Activated CD8-positive, alpha-beta T cell treated with anti-CD3 and anti-CD28 coated beads for 36 hours (primary cell): ENCODE results near the gene BTN2A1. TPM values are rescaled to one million over a fixed set of nuclear protein-coding genes. Genes with fewer than 3 reads are reported as not detected.
"Not testable (repeated sequence)": the region's sequence is repeated elsewhere in the genome, so short reads cannot be mapped to it uniquely, and the experiment has no call there.

ENCODE experiments used
- ATAC-seq: fragments of 200-7000 bp; cut with Tn5 transposase; one replicate; pipeline ENCODE4 v1.10.0; 2021; ENCODE audit warnings: mild to moderate bottlenecking, moderate library complexity
- CTCF ChIA-PET: fragments of 350-600 bp; sonication (Branson Sonifier 250); formaldehyde crosslinking; loops from one replicate; lab custom pipeline; 2021; ENCODE audit warnings: antibody characterized with exemption; lab: Charles Lee
- POLR2A ChIA-PET: fragments of 350-600 bp; sonication (Branson Sonifier 250); formaldehyde crosslinking; loops from one replicate; lab custom pipeline; 2021; ENCODE audit warnings: antibody characterized with exemption; lab: Charles Lee
- DNase-seq: peaks from one replicate; pipeline ENCODE4 v3.0.0-alpha.2; 2020
- H3K27ac Mint-ChIP-seq: one replicate; pipeline ENCODE4 v1.8.0; 2021; ENCODE audit warnings: mild to moderate bottlenecking, mixed read lengths
- H3K27me3 Mint-ChIP-seq: one replicate; pipeline ENCODE4 v1.8.0; 2021; ENCODE audit warnings: mixed read lengths
- H3K36me3 Mint-ChIP-seq: one replicate; pipeline ENCODE4 v1.8.0; 2021; ENCODE audit warnings: low read depth, mixed read lengths
- H3K4me1 Mint-ChIP-seq: one replicate; pipeline ENCODE4 v1.8.0; 2021; ENCODE audit warnings: low read depth, mixed read lengths
- H3K4me3 Mint-ChIP-seq: one replicate; pipeline ENCODE4 v1.8.0; 2021; ENCODE audit warnings: mild to moderate bottlenecking, moderate library complexity, mixed read lengths
- H3K9me3 Mint-ChIP-seq: one replicate; pipeline ENCODE4 v1.8.0; 2021; ENCODE audit warnings: mixed read lengths
- CTCF ChIP-seq: fragments of 200-600 bp; IDR thresholded peaks from one replicate; pipeline ENCODE4 v1.8.0; 2022; ENCODE audit warnings: antibody characterized with exemption, mild to moderate bottlenecking
- intact Hi-C: fragments of 100-400 bp; cut with micrococcal nuclease; formaldehyde crosslinking; loops from one replicate; pipeline ENCODE4 v1.10.0; 2022
- total RNA-seq, 2 experiments: library from RNA; stranded (reverse); gene quantifications; one replicate each; pipeline ENCODE4 v1.2.3, GENCODE V29; 2021

The BTN2A1 gene
- total RNA-seq, 2 experiments from 2014 or later = 14.2 to 16.2 TPM

GRCh38 chr6:26412954-26413353 is 44.8 kb upstream of the BTN2A1 start:
- POLR2A ChIA-PET = no interaction called here
- Mint-ChIP-seq H3K27me3 (no peaks in the 10 kb centered on the region), H3K4me1 (peaks cover 8% of the 10 kb centered on the region), H3K4me3 (no peak overlapping the region), H3K9me3 (peaks cover 13% of the 10 kb centered on the region), H3K27ac (no peak overlapping the region), H3K36me3 (peaks cover 48% of the 10 kb centered on the region)
- ATAC-seq = no peak
- CTCF ChIA-PET = no interaction called here
- DNase-seq = no peak
- no peak for TF ChIP-seq CTCF
- intact Hi-C loops = no loop called here

- no peak overlapping the region for H3K4me3 Mint-ChIP-seq
- POLR2A ChIA-PET = interaction anchor here (0.6 kb wide), 1 partner anchor 45 kb away, joined by 3 read pairs; no protein-coding TSS in a partner anchor
- no peak for ATAC-seq
- H3K27ac Mint-ChIP-seq = no peak overlapping the region
- H3K4me1 Mint-ChIP-seq = peaks cover 2% of the 10 kb centered on the region
- DNase-seq = no peak
- CTCF ChIA-PET = interaction anchor here (0.6 kb wide), 1 partner anchor 181 kb away, joined by 3 read pairs; no protein-coding TSS in a partner anchor
- TF ChIP-seq CTCF = no peak
- peaks cover 21% of the 10 kb centered on the region for H3K9me3 Mint-ChIP-seq
- no peaks in the 10 kb centered on the region for H3K27me3 Mint-ChIP-seq
- intact Hi-C loops = no loop called here
- peaks cover 51% of the 10 kb centered on the region for H3K36me3 Mint-ChIP-seq
Observed at GRCh38 chr6:26414281-26414680, 43.5 kb upstream of the BTN2A1 start.

GRCh38 chr6:26415036-26415614 is 42.6 kb upstream of the BTN2A1 start:
- Mint-ChIP-seq H3K36me3 (peaks cover 42% of the 10 kb centered on the region), H3K27ac (no peak overlapping the region), H3K4me3 (no peak overlapping the region), H3K4me1 (no peaks in the 10 kb centered on the region), H3K9me3 (peaks cover 21% of the 10 kb centered on the region), H3K27me3 (no peaks in the 10 kb centered on the region)
- CTCF ChIA-PET = interaction anchor here (0.6 kb wide), 1 partner anchor 181 kb away, joined by 3 read pairs; no protein-coding TSS in a partner anchor
- POLR2A ChIA-PET = interaction anchor here (0.9 kb wide), 1 partner anchor 166 kb away, joined by 3 read pairs; no protein-coding TSS in a partner anchor
- intact Hi-C loops = no loop called here
- ATAC-seq (no peak), DNase-seq (no peak)
- no peak for TF ChIP-seq CTCF

- intact Hi-C loops = no loop called here
- Mint-ChIP-seq H3K36me3 (peaks cover 39% of the 10 kb centered on the region), H3K4me3 (no peak overlapping the region), H3K27me3 (no peaks in the 10 kb centered on the region), H3K9me3 (peaks cover 21% of the 10 kb centered on the region), H3K4me1 (no peaks in the 10 kb centered on the region), H3K27ac (no peak overlapping the region)
- POLR2A ChIA-PET = interaction anchor here (0.9 kb wide), 1 partner anchor 167 kb away, joined by 3 read pairs; no protein-coding TSS in a partner anchor
- ATAC-seq (no peak), DNase-seq (no peak)
- CTCF ChIA-PET = no interaction called here
- no peak for TF ChIP-seq CTCF
Observed at GRCh38 chr6:26415791-26416190, 42.0 kb upstream of the BTN2A1 start.

- H3K27ac Mint-ChIP-seq = no peak overlapping the region
- ChIA-PET CTCF (no interaction called here), POLR2A (interaction anchor here (0.9 kb wide), 1 partner anchor 167 kb away, joined by 3 read pairs; no protein-coding TSS in a partner anchor)
- no peak for TF ChIP-seq CTCF
- peaks cover 39% of the 10 kb centered on the region for H3K36me3 Mint-ChIP-seq
- DNase-seq = no peak
- no peaks in the 10 kb centered on the region for H3K27me3 Mint-ChIP-seq
- intact Hi-C loops = no loop called here
- H3K4me3 Mint-ChIP-seq = no peak overlapping the region
- ATAC-seq = no peak
- H3K9me3 Mint-ChIP-seq = peaks cover 21% of the 10 kb centered on the region
- no peaks in the 10 kb centered on the region for H3K4me1 Mint-ChIP-seq
Observed at GRCh38 chr6:26416288-26416687, 41.5 kb upstream of the BTN2A1 start.

- H3K9me3 Mint-ChIP-seq = peaks cover 21% of the 10 kb centered on the region
- H3K27me3 Mint-ChIP-seq, intact Hi-C loops, CTCF ChIA-PET, ATAC-seq, POLR2A ChIA-PET, H3K4me1 Mint-ChIP-seq, H3K4me3 Mint-ChIP-seq, H3K27ac Mint-ChIP-seq, DNase-seq: not testable (repeated sequence)
- peaks cover 29% of the 10 kb centered on the region for H3K36me3 Mint-ChIP-seq
Observed at GRCh38 chr6:26418077-26418476, 39.7 kb upstream of the BTN2A1 start.

DNA sequence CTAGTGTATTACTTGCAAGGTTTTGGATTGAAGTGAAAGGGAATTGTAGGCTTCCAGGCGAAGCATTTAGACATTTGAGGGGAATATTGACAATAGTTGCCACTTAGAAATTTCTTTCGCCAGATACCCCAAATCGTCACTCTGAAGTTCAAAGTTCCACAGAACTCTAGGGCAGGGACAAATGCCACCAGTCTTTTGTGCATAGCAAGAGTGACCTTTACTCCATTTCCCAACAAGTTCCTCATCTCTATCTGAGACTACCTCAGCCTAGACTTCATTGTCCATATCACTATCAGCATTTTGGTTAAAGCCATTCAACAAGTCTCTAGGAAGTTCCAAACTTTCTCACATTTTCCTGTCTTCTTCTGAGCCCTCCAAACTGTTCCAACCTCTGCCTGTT is 39.0 kb upstream of the BTN2A1 start:
- H3K9me3 Mint-ChIP-seq = peaks cover 21% of the 10 kb centered on the region
- peaks cover 22% of the 10 kb centered on the region for H3K36me3 Mint-ChIP-seq
- H3K27ac Mint-ChIP-seq, H3K4me3 Mint-ChIP-seq, DNase-seq, H3K27me3 Mint-ChIP-seq, POLR2A ChIA-PET, ATAC-seq, intact Hi-C loops, H3K4me1 Mint-ChIP-seq: not testable (repeated sequence)
- CTCF ChIA-PET = interaction anchor here (1.6 to 2.2 kb wide), 2 partner anchors 11 to 77 kb away, joined by 6 to 10 read pairs; no protein-coding TSS in a partner anchor
